ENCODE results near the gene NPAS3. TPM values are rescaled to one million over a fixed set of nuclear protein-coding genes. Genes with fewer than 3 reads are reported as not detected.

NPAS3 gene
- total RNA-seq, 3 donors from 2014 or later, result 0.96 to 4.0 (median 2.0) TPM

DNA sequence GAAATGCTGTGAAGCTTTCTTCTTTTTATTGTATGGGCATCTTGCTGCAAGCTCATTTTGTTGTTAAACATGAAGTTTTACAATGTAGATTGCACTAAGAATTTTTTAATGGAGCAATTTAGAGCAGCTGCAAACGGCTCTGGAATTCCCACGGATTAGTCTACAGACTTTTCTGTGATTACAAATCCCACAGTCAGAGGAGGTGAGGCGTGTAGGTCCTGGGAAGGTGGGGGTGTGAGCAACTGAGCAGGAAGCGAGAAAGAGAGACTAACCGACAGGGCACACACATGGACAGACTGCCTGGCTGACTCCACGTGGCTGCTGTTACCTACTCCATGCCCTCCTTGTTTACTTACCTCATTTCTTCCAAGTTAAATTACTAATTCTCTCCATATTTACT lies 348.5 kb downstream of the NPAS3 start:
- Histone ChIP-seq H3K4me3 (no peak overlapping the region), H3K36me3 (no peaks in the 10 kb centered on the region), H3K4me1 (no peaks in the 10 kb centered on the region), H3K27ac (no peak overlapping the region), H3K9me3 (no peaks in the 10 kb centered on the region), H3K27me3 (no peaks in the 10 kb centered on the region)
- intact Hi-C loops (cut with DNase I; ENCODE audit: low total_unique reads), result no loop called here
- no peak for DNase-seq (ENCODE audit: low spot score in 2 of 2)
- no peak for TF ChIP-seq POLR2A (IDR thresholded peaks at IDR 0.05)
- TF ChIP-seq, protein P1, sequence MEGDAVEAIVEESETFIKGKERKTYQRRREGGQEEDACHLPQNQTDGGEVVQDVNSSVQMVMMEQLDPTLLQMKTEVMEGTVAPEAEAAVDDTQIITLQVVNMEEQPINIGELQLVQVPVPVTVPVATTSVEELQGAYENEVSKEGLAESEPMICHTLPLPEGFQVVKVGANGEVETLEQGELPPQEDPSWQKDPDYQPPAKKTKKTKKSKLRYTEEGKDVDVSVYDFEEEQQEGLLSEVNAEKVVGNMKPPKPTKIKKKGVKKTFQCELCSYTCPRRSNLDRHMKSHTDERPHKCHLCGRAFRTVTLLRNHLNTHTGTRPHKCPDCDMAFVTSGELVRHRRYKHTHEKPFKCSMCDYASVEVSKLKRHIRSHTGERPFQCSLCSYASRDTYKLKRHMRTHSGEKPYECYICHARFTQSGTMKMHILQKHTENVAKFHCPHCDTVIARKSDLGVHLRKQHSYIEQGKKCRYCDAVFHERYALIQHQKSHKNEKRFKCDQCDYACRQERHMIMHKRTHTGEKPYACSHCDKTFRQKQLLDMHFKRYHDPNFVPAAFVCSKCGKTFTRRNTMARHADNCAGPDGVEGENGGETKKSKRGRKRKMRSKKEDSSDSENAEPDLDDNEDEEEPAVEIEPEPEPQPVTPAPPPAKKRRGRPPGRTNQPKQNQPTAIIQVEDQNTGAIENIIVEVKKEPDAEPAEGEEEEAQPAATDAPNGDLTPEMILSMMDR (IDR thresholded peaks at IDR 0.05), result no peak
- no peak for TF ChIP-seq POLR2AphosphoS5 (IDR thresholded peaks at IDR 0.05)

DNA sequence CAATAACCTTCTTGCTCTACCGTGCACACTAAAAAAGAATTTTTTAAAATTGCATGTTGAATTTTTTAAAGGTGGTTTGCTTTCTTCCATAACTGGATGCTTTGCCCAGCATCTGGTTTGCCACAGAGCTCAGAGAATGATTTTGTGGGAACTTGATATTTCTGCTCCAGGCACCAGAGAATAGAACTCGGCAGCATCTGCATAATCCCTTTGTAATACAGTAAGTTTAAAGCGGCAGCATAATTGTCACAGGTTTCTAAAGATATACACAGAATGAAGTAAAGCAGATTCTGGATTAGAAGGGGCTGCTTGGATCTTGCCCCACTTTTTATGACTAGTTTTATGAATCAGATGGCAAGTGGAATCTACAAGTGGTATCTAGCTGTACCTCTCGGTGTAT lies 352.0 kb downstream of the NPAS3 start:
- Histone ChIP-seq H3K4me1 (no peaks in the 10 kb centered on the region), H3K36me3 (no peaks in the 10 kb centered on the region), H3K9me3 (no peaks in the 10 kb centered on the region), H3K4me3 (no peak overlapping the region), H3K27ac (no peak overlapping the region), H3K27me3 (no peaks in the 10 kb centered on the region)
- DNase-seq (ENCODE audit: low spot score in 2 of 2), result no peak
- intact Hi-C loops (cut with DNase I; ENCODE audit: low total_unique reads), result no loop called here
- TF ChIP-seq POLR2AphosphoS5 (IDR thresholded peaks at IDR 0.05) (no peak), POLR2A (IDR thresholded peaks at IDR 0.05) (no peak)
- TF ChIP-seq, protein P1 (IDR thresholded peaks at IDR 0.05), result no peak

DNA sequence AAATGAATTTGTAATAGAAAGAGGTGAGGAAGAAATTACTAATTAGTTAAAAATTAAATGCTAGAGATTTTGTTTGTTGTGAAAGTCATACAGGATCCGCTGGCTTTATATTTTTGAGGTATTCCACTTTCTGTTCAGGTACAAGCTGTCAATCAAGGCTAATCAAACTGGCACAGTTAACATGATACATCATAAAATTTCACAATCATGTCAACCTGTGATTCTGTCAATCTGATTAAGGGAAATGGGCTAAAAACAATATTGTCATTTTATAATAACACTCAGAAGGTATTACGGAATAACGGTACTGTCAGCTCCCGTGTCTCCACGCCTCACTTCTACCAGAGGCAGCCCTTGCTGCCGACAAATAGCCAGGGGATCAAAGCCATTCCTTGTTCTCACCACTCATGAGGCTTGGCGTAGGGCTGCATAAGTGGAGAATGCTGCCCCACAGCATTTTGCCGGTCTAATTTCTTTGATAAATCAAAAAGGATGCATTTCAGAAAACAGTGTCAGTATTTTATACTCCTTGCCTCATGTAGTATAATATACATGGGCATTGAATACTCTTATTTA lies 352.9 kb downstream of the NPAS3 start:
- Histone ChIP-seq H3K4me1 (no peaks in the 10 kb centered on the region), H3K9me3 (no peaks in the 10 kb centered on the region), H3K27me3 (no peaks in the 10 kb centered on the region), H3K36me3 (no peaks in the 10 kb centered on the region), H3K4me3 (no peak overlapping the region), H3K27ac (no peak overlapping the region)
- TF ChIP-seq POLR2A (IDR thresholded peaks at IDR 0.05), result no peak
- no peak for TF ChIP-seq POLR2AphosphoS5 (IDR thresholded peaks at IDR 0.05)
- TF ChIP-seq, protein P1 (IDR thresholded peaks at IDR 0.05), result no peak
- DNase-seq (ENCODE audit: low spot score in 2 of 2), result no peak
- intact Hi-C loops (cut with DNase I; ENCODE audit: low total_unique reads), result no loop called here

DNA sequence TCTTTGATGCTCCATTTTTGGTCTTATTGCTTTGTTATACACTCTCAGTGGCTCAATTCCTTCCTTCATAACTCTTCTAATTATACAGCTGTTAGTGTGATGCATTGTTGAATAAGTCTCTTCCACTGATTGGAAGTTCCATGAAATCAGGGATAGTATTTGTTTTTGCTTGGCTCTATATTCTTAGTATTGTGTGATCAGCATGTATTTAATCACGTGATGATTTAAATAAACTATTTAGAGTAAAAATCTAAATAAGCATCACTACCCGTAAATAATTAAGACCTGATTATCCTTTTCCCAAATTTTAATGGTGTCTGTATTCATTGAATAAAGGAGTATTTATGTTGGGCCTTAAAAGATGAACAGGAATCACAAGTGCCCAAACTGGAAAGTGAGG lies 355.7 kb downstream of the NPAS3 start:
- Histone ChIP-seq H3K4me3 (no peak overlapping the region), H3K9me3 (no peaks in the 10 kb centered on the region), H3K27me3 (no peaks in the 10 kb centered on the region), H3K27ac (no peak overlapping the region), H3K4me1 (no peaks in the 10 kb centered on the region), H3K36me3 (no peaks in the 10 kb centered on the region)
- intact Hi-C loops (cut with DNase I; ENCODE audit: low total_unique reads), result no loop called here
- TF ChIP-seq POLR2A (IDR thresholded peaks at IDR 0.05) (no peak), POLR2AphosphoS5 (IDR thresholded peaks at IDR 0.05) (no peak)
- TF ChIP-seq, protein P1 (IDR thresholded peaks at IDR 0.05), result no peak
- DNase-seq (ENCODE audit: low spot score in 2 of 2), result no peak

DNA sequence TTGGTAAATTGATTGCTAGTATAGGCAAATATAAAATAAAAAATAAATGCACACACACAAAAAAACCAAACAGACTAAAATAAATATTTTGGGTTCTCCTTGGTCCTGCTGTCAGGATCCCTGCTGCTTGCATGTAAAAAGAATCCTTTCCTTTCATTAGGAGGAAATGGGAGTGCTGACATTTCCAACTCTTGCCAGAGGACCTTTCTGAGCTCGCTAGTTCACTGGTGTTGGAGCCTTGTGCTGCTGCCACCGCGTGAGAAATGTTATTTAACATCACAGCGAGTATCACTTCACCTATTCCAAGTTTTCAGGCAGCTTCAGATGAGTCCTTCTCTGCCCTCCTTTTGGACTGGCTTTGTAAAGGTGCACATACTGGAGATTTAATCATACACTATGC lies 358.9 kb downstream of the NPAS3 start:
- no peak overlapping the region for H3K4me3 ChIP-seq
- H3K4me1 ChIP-seq, result no peaks in the 10 kb centered on the region
- no peaks in the 10 kb centered on the region for H3K36me3 ChIP-seq
- intact Hi-C loops (cut with DNase I; ENCODE audit: low total_unique reads), result no loop called here
- H3K27me3 ChIP-seq, result no peaks in the 10 kb centered on the region
- no peak for DNase-seq (ENCODE audit: low spot score in 2 of 2)
- no peak overlapping the region for H3K27ac ChIP-seq
- H3K9me3 ChIP-seq, result no peaks in the 10 kb centered on the region
- TF ChIP-seq, protein P1 (IDR thresholded peaks at IDR 0.05), result no peak
- TF ChIP-seq POLR2AphosphoS5 (IDR thresholded peaks at IDR 0.05) (no peak), POLR2A (IDR thresholded peaks at IDR 0.05) (no peak)

Measured in breast epithelium (tissue), 4 donors.